Measurements from ENCODE around the gene ARL15. TPM values are rescaled to one million over a fixed set of nuclear protein-coding genes. Genes with fewer than 3 reads are reported as not detected.

The ARL15 gene
- total and polyA plus RNA-seq, 4 donors: 5.7 to 66.2 (median 14.9) TPM

- no peak for TF ChIP-seq CTCF (IDR thresholded peaks at IDR 0.05; ENCODE audit: control extremely low read depth, extremely low read depth)
- no peaks in the 10 kb centered on the region for H3K27me3 ChIP-seq (ENCODE audit: control insufficient read depth in 3 of 3, insufficient read depth in 3 of 3, low read length in 2 of 3)
- 72 to 80% methylated on average over 4 of the region's 4 CpGs for WGBS, 2 donors
- H3K9ac ChIP-seq (ENCODE audit: insufficient read depth in 1 of 2, low read length in 2 of 2): no peak overlapping the region
- H3K36me3 ChIP-seq (ENCODE audit: control insufficient read depth in 4 of 4, insufficient read depth in 4 of 4, low read length in 4 of 4): peaks cover 0 to 3% (median 0%) of the 10 kb centered on the region in 4 donors
- H3K4me1 ChIP-seq (ENCODE audit: control insufficient read depth in 5 of 5, insufficient read depth in 5 of 5, low read length in 5 of 5): no peaks in the 10 kb centered on the region
- no peak overlapping the region for H3K4me3 ChIP-seq
- no peak for ATAC-seq (ENCODE audit: insufficient read depth, low FRiP score)
- no peak for DNase-seq
- no peak overlapping the region for H3K27ac ChIP-seq (ENCODE audit: low read depth in 1 of 2, low read length in 1 of 2)
- no peaks in the 10 kb centered on the region for H3K9me3 ChIP-seq (ENCODE audit: control insufficient read depth in 4 of 4, insufficient read depth in 3 of 4, low read length in 3 of 4)
Observed at GRCh38 chr5:54159153-54159892, 151.1 kb downstream of the ARL15 start.

- Histone ChIP-seq H3K9ac (ENCODE audit: insufficient read depth in 1 of 2, low read length in 2 of 2) (no peak overlapping the region), H3K9me3 (ENCODE audit: control insufficient read depth in 4 of 4, insufficient read depth in 3 of 4, low read length in 3 of 4) (no peaks in the 10 kb centered on the region), H3K27ac (ENCODE audit: low read depth in 1 of 2, low read length in 1 of 2) (no peak overlapping the region), H3K36me3 (ENCODE audit: control insufficient read depth in 4 of 4, insufficient read depth in 4 of 4, low read length in 4 of 4) (peaks cover 0 to 3% (median 0%) of the 10 kb centered on the region in 4 donors), H3K4me1 (ENCODE audit: control insufficient read depth in 5 of 5, insufficient read depth in 5 of 5, low read length in 5 of 5) (peaks cover 0 to 4% (median 0%) of the 10 kb centered on the region in 5 donors), H3K27me3 (ENCODE audit: control insufficient read depth in 3 of 3, insufficient read depth in 3 of 3, low read length in 2 of 3) (no peaks in the 10 kb centered on the region), H3K4me3 (no peak overlapping the region)
- DNase-seq: no peak
- TF ChIP-seq CTCF (IDR thresholded peaks at IDR 0.05; ENCODE audit: control extremely low read depth, extremely low read depth): no peak
- ATAC-seq (ENCODE audit: insufficient read depth, low FRiP score): no peak
- 91 to 98% methylated on average over 1 of the region's 1 CpG for WGBS, 2 donors
Observed at GRCh38 chr5:54156577-54156976, 153.8 kb downstream of the ARL15 start.

GRCh38 chr5:54150841-54151240, 159.5 kb downstream of the ARL15 start:
- Histone ChIP-seq H3K4me3 (no peak overlapping the region), H3K36me3 (ENCODE audit: control insufficient read depth in 4 of 4, insufficient read depth in 4 of 4, low read length in 4 of 4) (no peaks in the 10 kb centered on the region), H3K27me3 (ENCODE audit: control insufficient read depth in 3 of 3, insufficient read depth in 3 of 3, low read length in 2 of 3) (no peaks in the 10 kb centered on the region), H3K9ac (ENCODE audit: insufficient read depth in 1 of 2, low read length in 2 of 2) (no peak overlapping the region), H3K4me1 (ENCODE audit: control insufficient read depth in 5 of 5, insufficient read depth in 5 of 5, low read length in 5 of 5) (peaks cover 0 to 21% (median 3%) of the 10 kb centered on the region in 5 donors), H3K9me3 (ENCODE audit: control insufficient read depth in 4 of 4, insufficient read depth in 3 of 4, low read length in 3 of 4) (no peaks in the 10 kb centered on the region), H3K27ac (ENCODE audit: low read depth in 1 of 2, low read length in 1 of 2) (no peak overlapping the region)
- no peak for TF ChIP-seq CTCF (IDR thresholded peaks at IDR 0.05; ENCODE audit: control extremely low read depth, extremely low read depth)
- 91 to 97% methylated on average over 1 of the region's 1 CpG for WGBS, 2 donors
- DNase-seq (no peak), ATAC-seq (ENCODE audit: insufficient read depth, low FRiP score) (no peak)

Measured in lung (tissue), 12 donors.